ENCODE results near the gene MAP3K6.

- TF ChIP-seq, protein P1, sequence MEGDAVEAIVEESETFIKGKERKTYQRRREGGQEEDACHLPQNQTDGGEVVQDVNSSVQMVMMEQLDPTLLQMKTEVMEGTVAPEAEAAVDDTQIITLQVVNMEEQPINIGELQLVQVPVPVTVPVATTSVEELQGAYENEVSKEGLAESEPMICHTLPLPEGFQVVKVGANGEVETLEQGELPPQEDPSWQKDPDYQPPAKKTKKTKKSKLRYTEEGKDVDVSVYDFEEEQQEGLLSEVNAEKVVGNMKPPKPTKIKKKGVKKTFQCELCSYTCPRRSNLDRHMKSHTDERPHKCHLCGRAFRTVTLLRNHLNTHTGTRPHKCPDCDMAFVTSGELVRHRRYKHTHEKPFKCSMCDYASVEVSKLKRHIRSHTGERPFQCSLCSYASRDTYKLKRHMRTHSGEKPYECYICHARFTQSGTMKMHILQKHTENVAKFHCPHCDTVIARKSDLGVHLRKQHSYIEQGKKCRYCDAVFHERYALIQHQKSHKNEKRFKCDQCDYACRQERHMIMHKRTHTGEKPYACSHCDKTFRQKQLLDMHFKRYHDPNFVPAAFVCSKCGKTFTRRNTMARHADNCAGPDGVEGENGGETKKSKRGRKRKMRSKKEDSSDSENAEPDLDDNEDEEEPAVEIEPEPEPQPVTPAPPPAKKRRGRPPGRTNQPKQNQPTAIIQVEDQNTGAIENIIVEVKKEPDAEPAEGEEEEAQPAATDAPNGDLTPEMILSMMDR (IDR thresholded peaks at IDR 0.05) = no peak
- no peak for TF ChIP-seq POLR2A (IDR thresholded peaks at IDR 0.05)
Observed at GRCh38 chr1:27341525-27342252, 25.1 kb downstream of the MAP3K6 start, which contains the start of gene SYTL1.
